Ramos (cell line): Measurements from ENCODE around the gene MUC22.
"Not testable (repeated sequence)": the region's sequence is repeated elsewhere in the genome, so short reads cannot be mapped to it uniquely, and the experiment has no call there.

ENCODE experiments used
- in situ Hi-C: fragments of 300-500 bp; cut with MboI; formaldehyde crosslinking; loops from one replicate; pipeline ENCODE4 v1.14.3; 2022; ENCODE audit warnings: low sequenced_read_pairs; ENCODE audit not compliant: unreplicated experiment

The MUC22 gene

GRCh38 chr6:31033075-31033474 lies 22.8 kb downstream of the MUC22 start:
- in situ Hi-C loops: no loop called here

- in situ Hi-C loops: no loop called here
Observed at GRCh38 chr6:31035862-31036497, 25.7 kb downstream of the MUC22 start.

GRCh38 chr6:31037169-31037568 lies 26.9 kb downstream of the MUC22 start:
- in situ Hi-C loops: no loop called here

GRCh38 chr6:31037682-31038081 lies 27.4 kb downstream of the MUC22 start:
- in situ Hi-C loops: no loop called here

GRCh38 chr6:31038559-31038958 lies 28.3 kb downstream of the MUC22 start:
- in situ Hi-C loops: no loop called here

- in situ Hi-C loops: no loop called here
Observed at GRCh38 chr6:31040801-31041200, 30.5 kb downstream of the MUC22 start.

GRCh38 chr6:31041372-31041974 lies 31.2 kb downstream of the MUC22 start:
- in situ Hi-C loops: no loop called here

GRCh38 chr6:31042806-31043205 lies 32.5 kb downstream of the MUC22 start:
- in situ Hi-C loops: no loop called here

GRCh38 chr6:31048099-31048498 lies 37.8 kb downstream of the MUC22 start:
- in situ Hi-C loops: no loop called here

- in situ Hi-C loops: no loop called here
Observed at GRCh38 chr6:31049518-31049917, 39.2 kb downstream of the MUC22 start.

GRCh38 chr6:31053187-31053586 lies 42.9 kb downstream of the MUC22 start:
- in situ Hi-C loops: not testable (repeated sequence)

- in situ Hi-C loops: no loop called here
Observed at GRCh38 chr6:31053873-31054272, 43.6 kb downstream of the MUC22 start.

GRCh38 chr6:31055441-31055840 lies 45.2 kb downstream of the MUC22 start:
- in situ Hi-C loops: no loop called here

- in situ Hi-C loops: no loop called here
Observed at GRCh38 chr6:31057426-31058003, 47.2 kb downstream of the MUC22 start.

- in situ Hi-C loops: no loop called here
Observed at GRCh38 chr6:31058128-31058894, 48.0 kb downstream of the MUC22 start.

- in situ Hi-C loops: no loop called here
Observed at GRCh38 chr6:31060145-31060544, 49.9 kb downstream of the MUC22 start.

- in situ Hi-C loops: no loop called here
Observed at GRCh38 chr6:31063906-31064435, 53.7 kb downstream of the MUC22 start.

- in situ Hi-C loops: no loop called here
Observed at GRCh38 chr6:31065556-31065955, 55.3 kb downstream of the MUC22 start.

GRCh38 chr6:31067028-31067427 lies 56.8 kb downstream of the MUC22 start:
- in situ Hi-C loops: not testable (repeated sequence)

GRCh38 chr6:31067891-31068668 lies 57.8 kb downstream of the MUC22 start:
- in situ Hi-C loops: not testable (repeated sequence)
